Frontal cortex (tissue), 4 donors: ENCODE measurements around the gene CDSN. TPM values are rescaled to one million over a fixed set of nuclear protein-coding genes. Genes with fewer than 3 reads are reported as not detected.

Source experiments
- DNase-seq, 2 donors: peaks; one replicate each; pipeline ENCODE4 v3.0.0; 2012; ENCODE audit warnings: low spot score in 2 of 2
- FAIRE-seq: peaks from 2 replicates; lab custom pipeline; 2012; peaks lifted over from hg19 to GRCh38; lab: Jason Lieb, UNC
- total RNA-seq: library from RNA; depleted of rRNA; stranded (reverse); fragments of >200 nt; gene quantifications from one replicate; pipeline ENCODE4 v1.2.3, GENCODE V29; 2014
- donor health status: control.
- donor health status: control.
- donor health status: control.

Gene CDSN
- total RNA-seq, 1 donor from 2014 or later = not detected

DNA sequence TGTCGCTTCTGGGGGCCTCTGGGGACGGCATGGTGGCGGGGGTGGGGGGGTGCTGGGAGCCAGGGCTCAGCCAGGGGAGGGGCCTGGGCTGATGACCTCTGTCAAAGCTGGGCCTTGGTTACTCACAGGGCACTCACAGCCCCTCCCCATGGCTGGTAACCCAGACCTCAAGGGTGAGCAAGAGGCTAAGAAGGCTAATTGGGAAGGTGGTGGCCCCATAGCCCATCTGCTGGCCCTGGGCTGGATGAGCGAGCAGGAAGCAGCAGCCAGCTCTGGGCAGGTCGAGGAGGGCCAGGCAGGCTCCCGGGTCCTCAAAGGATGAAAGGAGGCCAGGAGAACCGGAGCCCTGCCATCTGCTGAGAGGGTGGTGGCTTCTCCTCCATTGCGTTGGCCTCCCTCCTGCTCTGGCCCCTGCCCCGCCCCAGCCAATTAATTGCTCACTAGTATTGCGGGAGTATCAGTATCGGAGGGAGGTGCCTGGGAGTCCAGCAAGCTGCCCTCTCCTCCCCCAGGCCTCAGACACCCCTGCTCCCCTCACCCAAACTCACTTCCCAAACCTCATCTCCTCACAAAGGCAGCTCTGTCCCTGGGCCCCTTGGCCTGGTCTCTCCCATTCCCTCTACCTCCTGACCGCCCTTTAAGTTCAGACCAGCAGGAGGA is 1.0 kb upstream of the CDSN start:
- no peak for DNase-seq
- no peak for FAIRE-seq

GRCh38 chr6:31118178-31118577 is 2.1 kb downstream of the CDSN start:
- FAIRE-seq = no peak
- DNase-seq = no peak

GRCh38 chr6:31116661-31117385 is 3.4 kb downstream of the CDSN start:
- no peak for DNase-seq
- no peak for FAIRE-seq

- DNase-seq (no peak), FAIRE-seq (no peak)
Observed at GRCh38 chr6:31115941-31116560, 4.2 kb downstream of the CDSN start.

DNA sequence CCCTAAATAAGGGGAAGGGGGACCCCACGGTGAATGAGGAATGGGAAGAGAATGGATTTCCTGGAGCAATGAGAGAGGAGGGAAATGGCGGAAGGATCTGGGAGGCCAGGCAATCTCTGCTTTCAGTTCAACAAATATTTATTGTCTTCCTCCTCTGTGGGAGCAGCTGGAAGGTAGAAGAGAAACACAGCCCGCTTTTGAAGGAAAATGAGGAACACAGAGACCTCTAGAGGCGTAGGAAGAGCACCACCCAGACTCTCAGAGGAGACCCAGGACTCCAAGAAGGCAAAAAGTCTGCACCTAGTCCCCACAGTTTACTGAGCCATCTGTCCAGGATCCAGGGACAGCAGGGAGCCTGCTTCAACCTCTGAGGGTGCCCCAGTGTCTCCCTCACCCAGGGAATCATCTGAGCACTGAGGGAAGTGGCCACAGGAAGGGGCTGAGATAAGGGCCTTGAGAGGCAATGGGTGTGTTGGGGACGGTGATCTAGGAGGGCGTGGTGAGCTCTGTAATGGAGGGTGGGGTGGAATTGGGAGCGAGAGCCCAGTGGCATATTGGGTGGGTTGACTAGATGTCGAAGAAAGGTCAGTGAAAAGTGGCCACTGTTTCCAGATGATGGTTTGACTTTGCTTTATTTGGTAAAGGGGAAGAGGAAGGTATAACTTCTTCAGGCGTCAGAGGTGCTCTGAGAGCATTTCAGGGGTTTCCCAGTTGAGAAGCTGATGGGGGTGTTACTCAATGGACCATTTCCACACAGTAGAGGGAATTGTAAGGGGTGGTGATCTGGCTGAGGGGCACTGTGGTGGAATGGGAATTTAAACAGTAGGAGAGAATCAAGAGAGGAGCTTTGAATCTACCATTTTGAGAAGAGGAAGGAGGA is 5.0 kb downstream of the CDSN start:
- FAIRE-seq = no peak
- no peak for DNase-seq

GRCh38 chr6:31114541-31114878 is 5.7 kb downstream of the CDSN start, which contains the start of gene PSORS1C1:
PSORS1C1 (plus strand) TSS chr6:31114800; CDS start chr6:31129633, 14,833 bp downstream.
- DNase-seq (peak in 1 of 2 donors; percentile 66), FAIRE-seq (no peak)

DNA sequence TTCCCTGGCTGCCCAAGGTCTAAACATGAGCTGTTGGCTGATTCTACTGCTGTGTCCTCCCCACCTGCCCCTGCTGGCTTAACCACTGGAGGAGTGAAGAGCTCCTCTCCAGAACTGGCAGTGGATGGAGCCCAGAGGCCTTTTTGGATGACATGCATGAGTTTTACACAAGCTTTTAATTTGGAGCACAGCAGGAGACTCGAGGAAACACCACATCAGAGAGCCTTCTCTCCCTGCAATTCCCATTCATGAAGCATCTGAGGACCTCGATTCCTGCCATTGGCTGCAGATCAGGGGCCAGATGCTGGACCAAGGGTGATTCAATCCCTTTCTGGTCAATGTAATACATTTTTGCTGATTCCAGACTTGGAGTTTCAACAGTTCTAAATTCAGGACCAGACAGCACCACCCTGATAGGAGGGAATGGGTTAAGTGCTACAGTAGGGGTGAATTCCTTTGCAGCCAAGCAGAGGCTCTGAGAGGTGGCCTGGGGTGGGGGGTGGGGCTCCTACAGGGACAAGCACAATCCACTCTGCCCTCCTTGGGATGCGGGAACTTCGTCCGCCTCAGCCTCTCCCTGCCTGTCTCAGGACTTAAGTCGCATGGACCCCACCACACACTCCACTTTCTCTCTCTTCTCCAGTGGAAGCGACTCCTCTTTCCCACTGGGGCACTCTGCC is 6.2 kb downstream of the CDSN start:
- DNase-seq (no peak), FAIRE-seq (no peak)

GRCh38 chr6:31112478-31112877 is 7.8 kb downstream of the CDSN start, which contains the start of gene C6orf15:
C6orf15 (minus strand) TSS chr6:31112575; CDS start chr6:31112555, 20 bp downstream.
- FAIRE-seq = no peak
- DNase-seq = no peak

- FAIRE-seq = no peak
- DNase-seq = no peak
Observed at GRCh38 chr6:31111712-31112111, 8.5 kb downstream of the CDSN start.

DNA sequence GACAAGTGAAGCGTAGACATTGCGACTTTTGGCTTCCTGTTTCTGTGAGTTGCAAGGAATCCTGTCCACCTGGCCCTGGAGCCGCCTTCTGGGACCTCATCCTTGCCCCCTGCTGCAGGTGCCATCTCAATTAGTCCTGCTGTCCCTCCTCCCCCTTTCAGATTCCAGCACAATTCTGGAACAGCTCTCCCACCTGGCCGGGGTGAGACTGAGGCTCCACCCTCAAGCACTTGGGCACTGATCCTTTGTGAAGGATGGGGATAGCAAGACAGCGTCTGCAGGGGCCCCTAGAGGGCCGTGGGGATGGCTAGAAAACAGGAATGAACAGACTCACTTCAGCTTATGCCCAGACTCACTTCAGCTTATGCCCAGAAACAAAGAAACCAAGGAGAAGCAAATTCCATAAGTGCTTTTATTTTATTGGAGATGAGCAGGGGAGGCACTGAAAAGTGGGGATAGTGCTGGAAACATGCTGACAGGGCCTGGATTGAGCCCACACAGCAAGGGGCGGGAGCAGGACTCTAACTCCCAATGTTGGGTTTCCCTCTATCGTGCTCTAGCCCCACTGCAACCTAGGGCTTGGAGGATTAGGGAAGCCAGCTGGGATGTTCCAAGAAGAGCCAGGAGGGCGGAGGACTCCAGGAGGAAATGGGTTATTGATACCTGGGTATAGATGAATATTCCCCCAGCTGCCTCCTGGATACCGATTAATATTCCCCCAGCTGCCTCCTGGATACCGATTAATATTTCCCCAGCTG is 9.2 kb downstream of the CDSN start:
- FAIRE-seq (no peak), DNase-seq (no peak)

DNA sequence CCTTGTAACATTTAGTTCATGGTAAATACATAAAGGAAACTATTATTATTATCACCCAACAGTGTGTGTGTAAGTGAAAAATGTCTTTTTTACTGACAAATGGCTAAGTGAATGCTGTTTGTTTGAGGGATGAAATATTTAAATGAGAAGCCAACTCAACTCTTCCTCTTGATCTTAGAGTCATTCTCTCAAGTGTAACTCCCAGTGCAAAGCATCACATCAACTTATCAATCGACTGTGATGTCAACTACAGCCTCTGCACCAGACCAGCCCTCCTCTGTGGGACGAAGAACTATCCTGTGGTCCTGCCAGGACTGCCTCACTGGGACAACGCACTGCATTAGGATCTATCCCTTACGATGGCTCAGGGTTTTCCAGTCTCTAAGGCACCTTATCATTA is 13.2 kb downstream of the CDSN start:
- FAIRE-seq = no peak
- no peak for DNase-seq

GRCh38 chr6:31103136-31103535 is 17.1 kb downstream of the CDSN start:
- no peak for DNase-seq
- no peak for FAIRE-seq

DNA sequence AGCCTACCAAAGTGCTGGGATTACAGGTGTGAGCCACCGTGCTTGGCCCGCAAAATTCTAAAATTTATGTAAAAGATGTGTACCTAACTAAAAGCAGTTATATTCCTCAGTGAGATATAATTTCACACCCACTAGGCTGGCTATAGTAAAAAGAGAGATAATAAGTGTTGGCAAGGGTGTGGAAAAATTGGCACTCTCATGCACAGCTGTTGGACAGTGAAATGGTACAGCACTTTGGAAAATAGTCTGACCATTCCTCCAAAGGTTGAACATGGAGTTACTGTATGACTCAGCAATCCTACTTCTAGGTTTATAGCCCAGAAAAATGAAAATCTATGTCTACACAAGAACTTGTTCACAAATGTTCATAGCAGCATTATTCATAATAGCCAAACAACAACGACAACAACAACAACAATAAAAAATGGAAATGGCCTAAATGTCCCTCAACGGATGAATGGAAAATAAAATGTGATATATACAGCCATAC is 21.8 kb downstream of the CDSN start:
- FAIRE-seq (no peak), DNase-seq (no peak)

- no peak for FAIRE-seq
- DNase-seq = no peak
Observed at GRCh38 chr6:31096656-31097055, 23.6 kb downstream of the CDSN start.

DNA sequence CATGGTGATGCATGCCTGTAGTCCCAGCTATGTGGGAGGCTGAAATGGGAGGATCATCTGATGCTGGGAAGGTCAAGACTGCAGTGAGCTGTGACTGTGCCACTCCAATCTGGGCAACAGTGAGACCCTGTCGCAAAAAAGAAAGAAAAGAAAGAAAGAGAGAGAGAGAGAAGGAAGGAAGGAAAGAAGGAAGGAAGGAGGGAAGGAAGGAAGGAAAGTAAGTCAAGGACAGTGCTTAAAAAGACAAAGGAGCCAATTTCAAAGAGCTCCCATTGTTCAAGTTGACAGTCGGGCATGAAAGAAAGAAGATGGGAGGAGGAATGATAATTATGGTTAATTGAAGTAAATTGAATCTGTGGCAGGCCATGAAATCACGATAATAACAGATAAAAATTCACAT is 24.0 kb downstream of the CDSN start:
- DNase-seq = no peak
- FAIRE-seq = no peak

- DNase-seq (no peak), FAIRE-seq (no peak)
Observed at GRCh38 chr6:31094389-31094881, 25.8 kb downstream of the CDSN start.

DNA sequence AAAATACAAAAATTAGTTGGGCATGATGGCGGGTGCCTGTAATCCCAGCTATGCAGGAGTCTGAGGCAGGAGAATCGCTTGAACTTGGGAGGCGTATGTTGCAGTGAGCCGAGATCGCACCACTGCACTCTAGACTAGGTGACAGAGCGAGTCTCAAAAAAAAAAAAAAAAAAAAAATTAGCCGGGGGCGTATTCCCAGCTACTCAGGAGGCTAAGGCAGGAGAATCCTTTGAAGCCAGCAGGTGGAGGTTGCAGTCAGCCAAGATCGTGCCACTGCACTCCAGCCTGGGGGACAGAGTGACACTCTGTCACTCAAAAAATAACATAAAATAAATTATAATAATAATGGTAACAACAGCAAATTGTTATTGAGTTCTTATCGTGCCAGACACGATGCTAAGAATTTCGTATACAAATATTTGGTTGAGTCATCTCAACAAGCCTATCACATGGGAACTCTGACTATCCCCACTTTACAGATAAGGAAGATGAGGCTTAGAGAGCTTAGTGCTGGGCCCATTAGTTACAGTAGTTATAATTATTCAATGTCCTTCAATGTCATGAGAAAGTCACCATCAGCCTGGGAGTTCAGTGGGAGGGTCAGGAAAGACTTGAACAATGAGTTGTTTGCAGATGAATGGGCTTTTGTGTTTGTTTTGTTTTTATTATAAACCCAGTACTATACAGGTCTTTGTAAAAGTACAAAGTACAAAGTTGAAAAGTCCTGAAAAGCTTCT is 27.3 kb downstream of the CDSN start:
- FAIRE-seq (no peak), DNase-seq (no peak)

- FAIRE-seq = no peak
- no peak for DNase-seq
Observed at GRCh38 chr6:31092238-31092637, 28.0 kb downstream of the CDSN start.
